Thoracic aorta (tissue), 2 donors: ENCODE measurements around the gene RAB33A. TPM values are rescaled to one million over a fixed set of nuclear protein-coding genes. Genes with fewer than 3 reads are reported as not detected.

Experiments used
- ATAC-seq: fragments of 150-250 bp; one replicate; pipeline ENCODE4 v1.8.0; 2017; ENCODE audit warnings: low read depth; ENCODE audit not compliant: insufficient number of reproducible peaks, low FRiP score
- DNase-seq: peaks from one replicate; pipeline ENCODE4 v3.0.0-alpha.2; 2020; ENCODE audit warnings: low spot score
- H3K27ac ChIP-seq, 2 donors: fragments of 200-600 bp; sonication (generic); 1 replicate in 1 of 2; 2 replicates in 1 of 2; pipeline ENCODE4 v1.5.1; 2016; ENCODE audit warnings: mild to moderate bottlenecking in 2 of 2, moderate library complexity in 2 of 2
- H3K27me3 ChIP-seq: fragments of 200-600 bp; sonication (generic); replicated peaks from 2 replicates; pipeline ENCODE4 v1.6.0; 2016; ENCODE audit warnings: mild to moderate bottlenecking; ENCODE audit not compliant: insufficient read depth
- H3K36me3 ChIP-seq: fragments of 200-600 bp; sonication (generic); one replicate; pipeline ENCODE4 v1.5.1; 2016
- H3K4me1 ChIP-seq, 2 donors: fragments of 200-600 bp; sonication (generic); 1 replicate in 1 of 2; 2 replicates in 1 of 2; pipeline versions ENCODE4 v1.5.1 to v1.6.0; 2016; ENCODE audit warnings: low read depth in 2 of 2, mild to moderate bottlenecking in 1 of 2; ENCODE audit not compliant: control insufficient read depth in 1 of 2
- H3K4me3 ChIP-seq: fragments of 200-600 bp; sonication (generic); 2 replicates; pipeline ENCODE4 v1.5.1; 2016; ENCODE audit warnings: mild to moderate bottlenecking
- H3K9me3 ChIP-seq: fragments of 200-600 bp; sonication (generic); 2 replicates; pipeline ENCODE4 v1.5.1; 2016
- total RNA-seq, 2 donors: library from RNA; depleted of rRNA; stranded (reverse); fragments of >200 nt; gene quantifications; one replicate each; pipeline versions ENCODE4 v1.1.0 to v1.2.3, GENCODE V29; 2016
- TF ChIP-seq, protein P1 (sequence below): fragments of 200-600 bp; sonication (generic); IDR thresholded peaks from one replicate; pipeline ENCODE4 v1.5.1; 2019; ENCODE audit warnings: antibody characterized with exemption

The RAB33A gene
- total RNA-seq, 2 donors from 2014 or later = not detected

DNA sequence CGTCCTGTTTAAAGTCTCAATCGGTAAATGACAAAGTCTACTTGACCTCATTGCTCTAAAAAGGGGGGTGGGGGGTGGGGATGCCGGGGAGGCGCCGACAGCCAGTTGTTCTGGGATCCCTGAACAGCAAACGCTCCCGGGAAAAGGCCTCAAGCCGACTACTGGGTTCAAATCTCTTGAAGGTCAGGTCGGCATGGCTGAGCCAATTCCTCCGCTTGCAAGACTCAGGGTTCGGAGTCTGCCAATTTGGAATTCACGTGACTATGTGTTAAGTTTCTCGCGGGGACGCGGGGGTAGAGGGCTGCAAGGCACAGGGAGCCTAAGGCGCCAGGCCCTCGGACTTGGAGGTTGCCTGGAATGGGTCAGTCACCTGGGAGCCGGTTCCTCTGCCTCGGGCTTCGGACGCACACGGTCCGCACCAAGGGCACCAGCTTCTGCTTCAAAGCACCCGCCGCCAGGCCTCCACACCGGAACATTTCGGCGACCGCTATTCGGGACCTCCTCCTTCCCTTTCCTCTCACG is 6.5 kb upstream of the RAB33A start:
- Histone ChIP-seq H3K27ac (peak overlapping the region; percentile 87 to 90), H3K9me3 (no peaks in the 10 kb centered on the region), H3K27me3 (no peaks in the 10 kb centered on the region), H3K4me3 (peak overlapping the region; percentile 82), H3K36me3 (no peaks in the 10 kb centered on the region), H3K4me1 (peaks cover 0 to 16% of the 10 kb centered on the region in 2 donors)
- no peak for ATAC-seq
- TF ChIP-seq, protein P1, sequence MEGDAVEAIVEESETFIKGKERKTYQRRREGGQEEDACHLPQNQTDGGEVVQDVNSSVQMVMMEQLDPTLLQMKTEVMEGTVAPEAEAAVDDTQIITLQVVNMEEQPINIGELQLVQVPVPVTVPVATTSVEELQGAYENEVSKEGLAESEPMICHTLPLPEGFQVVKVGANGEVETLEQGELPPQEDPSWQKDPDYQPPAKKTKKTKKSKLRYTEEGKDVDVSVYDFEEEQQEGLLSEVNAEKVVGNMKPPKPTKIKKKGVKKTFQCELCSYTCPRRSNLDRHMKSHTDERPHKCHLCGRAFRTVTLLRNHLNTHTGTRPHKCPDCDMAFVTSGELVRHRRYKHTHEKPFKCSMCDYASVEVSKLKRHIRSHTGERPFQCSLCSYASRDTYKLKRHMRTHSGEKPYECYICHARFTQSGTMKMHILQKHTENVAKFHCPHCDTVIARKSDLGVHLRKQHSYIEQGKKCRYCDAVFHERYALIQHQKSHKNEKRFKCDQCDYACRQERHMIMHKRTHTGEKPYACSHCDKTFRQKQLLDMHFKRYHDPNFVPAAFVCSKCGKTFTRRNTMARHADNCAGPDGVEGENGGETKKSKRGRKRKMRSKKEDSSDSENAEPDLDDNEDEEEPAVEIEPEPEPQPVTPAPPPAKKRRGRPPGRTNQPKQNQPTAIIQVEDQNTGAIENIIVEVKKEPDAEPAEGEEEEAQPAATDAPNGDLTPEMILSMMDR = no peak
- DNase-seq = no peak

DNA sequence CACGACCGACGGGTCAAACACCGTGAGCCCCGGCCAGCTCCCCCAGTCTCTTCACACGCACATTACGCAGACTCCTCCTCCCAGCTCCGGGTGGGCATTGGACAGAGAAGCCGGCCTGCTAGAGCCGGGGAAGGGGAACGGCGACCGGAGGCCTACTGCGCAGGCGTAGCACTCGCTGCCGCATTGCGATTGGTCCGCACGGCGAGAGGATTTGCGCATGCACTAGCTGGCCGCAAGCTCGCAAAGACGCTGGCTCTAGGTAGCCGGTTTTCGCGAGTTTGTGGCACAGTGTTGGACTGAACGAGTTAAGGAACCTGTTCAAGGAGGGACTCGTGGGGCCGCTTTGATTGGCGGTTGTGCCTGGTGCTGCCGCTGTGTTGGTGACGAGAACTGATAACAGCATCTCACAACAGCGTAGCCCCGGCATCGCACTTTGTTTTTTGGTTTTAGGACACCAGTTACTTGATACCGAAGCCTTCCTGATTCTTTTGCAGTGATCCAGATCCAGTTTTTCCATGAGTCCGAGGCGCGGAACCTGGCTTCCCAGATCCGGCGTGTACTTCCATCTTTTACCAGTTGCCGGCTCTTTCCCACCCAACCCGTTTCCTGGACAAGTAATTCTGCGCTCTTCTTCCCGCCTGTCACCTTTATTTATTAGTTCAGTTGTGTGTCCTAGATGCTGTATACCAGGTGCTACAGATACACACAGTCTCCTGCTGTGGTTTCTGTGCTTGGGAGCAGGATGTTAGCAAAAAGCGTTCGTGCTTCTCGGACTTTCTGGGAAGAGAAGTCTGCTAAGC is 5.9 kb upstream of the RAB33A start, which contains the start of gene AIFM1:
AIFM1 (minus strand) TSS at position 139 of the 800 bp plus-strand sequence. CDS start 185 bp downstream, outside the sequence.
- H3K36me3 ChIP-seq = no peaks in the 10 kb centered on the region
- TF ChIP-seq, protein P1 = peak; percentile 21

GRCh38 chrX:130166503-130166777 is 5.3 kb upstream of the RAB33A start:
- no peak for ATAC-seq

More for the DNA sequence above, 5.9 kb upstream of the RAB33A start, which contains the start of gene AIFM1:
- ATAC-seq = peak; percentile 92
- H3K4me3 ChIP-seq = peak within 1 kb of the TSS; percentile 82
- H3K27me3 ChIP-seq = no peaks in the 10 kb centered on the region
- no peaks in the 10 kb centered on the region for H3K9me3 ChIP-seq
- peak; percentile 62 for DNase-seq
- H3K4me1 ChIP-seq = peaks cover 0 to 16% of the 10 kb centered on the region in 2 donors
- peak within 1 kb of the TSS; percentile 87 to 90 for H3K27ac ChIP-seq

DNA sequence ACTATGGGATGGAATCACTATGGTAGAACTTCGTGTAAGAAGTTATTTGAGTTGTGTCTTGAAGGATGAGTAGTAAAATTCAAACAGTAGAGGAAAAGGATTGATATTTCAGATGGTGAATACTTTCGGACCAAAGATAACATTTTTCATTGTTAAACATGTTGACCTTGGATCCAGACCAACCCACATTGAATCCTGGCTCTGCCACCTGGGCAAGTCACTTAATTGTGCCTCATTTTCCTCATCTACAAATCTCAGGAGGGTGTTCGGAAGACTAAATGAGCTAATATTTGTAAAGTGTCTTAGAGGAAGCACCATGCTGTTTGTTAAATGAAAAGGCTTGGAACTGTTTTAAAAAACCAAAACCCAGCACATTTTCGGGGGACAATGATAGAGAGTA is 4.7 kb upstream of the RAB33A start:
- ATAC-seq (no peak), DNase-seq (no peak)
- Histone ChIP-seq H3K4me1 (peaks cover 0 to 16% of the 10 kb centered on the region in 2 donors), H3K36me3 (no peaks in the 10 kb centered on the region), H3K27me3 (no peaks in the 10 kb centered on the region), H3K27ac (no peak overlapping the region), H3K9me3 (no peaks in the 10 kb centered on the region), H3K4me3 (peak overlapping the region; percentile 82)
- TF ChIP-seq, protein P1 = no peak

More at GRCh38 chrX:130166503-130166777, 5.3 kb upstream of the RAB33A start:
- Histone ChIP-seq H3K36me3 (no peaks in the 10 kb centered on the region), H3K4me1 (peaks cover 0 to 16% of the 10 kb centered on the region in 2 donors), H3K27me3 (no peaks in the 10 kb centered on the region), H3K27ac (peak overlapping the region; percentile 87 to 90), H3K4me3 (peak overlapping the region; percentile 82), H3K9me3 (no peaks in the 10 kb centered on the region)
- no peak for DNase-seq
- TF ChIP-seq, protein P1 = no peak

GRCh38 chrX:130170752-130171445 is 863 bp upstream of the RAB33A start:
- H3K4me3 ChIP-seq = peak overlapping the region; percentile 74
- no peaks in the 10 kb centered on the region for H3K9me3 ChIP-seq
- DNase-seq = no peak
- H3K27me3 ChIP-seq = no peaks in the 10 kb centered on the region
- ATAC-seq = no peak
- H3K36me3 ChIP-seq = no peaks in the 10 kb centered on the region
- H3K4me1 ChIP-seq = peaks cover 6 to 28% of the 10 kb centered on the region in 2 donors
- no peak overlapping the region for H3K27ac ChIP-seq
- TF ChIP-seq, protein P1 = no peak
